GM21717 (cell line): Measurements from ENCODE around the gene DKKL1.
"Not testable (repeated sequence)": the region's sequence is repeated elsewhere in the genome, so short reads cannot be mapped to it uniquely, and the experiment has no call there.

ENCODE experiments used
- ATAC-seq: cut with Tn5 transposase; IDR thresholded peaks from one replicate; pipeline ENCODE4 v1.9.1; 2021; ENCODE audit warnings: mild to moderate bottlenecking, moderate library complexity; ENCODE audit not compliant: unreplicated experiment

DKKL1 gene

GRCh38 chr19:49363268-49364082 lies at the start of gene DKKL1:
Gene DKKL1, plus strand, starts transcription at chr19:49363877. Its CDS starts 122 bp downstream, at chr19:49363999.
- ATAC-seq = peak; percentile 63

GRCh38 chr19:49315111-49315510 lies 48.6 kb upstream of the DKKL1 start:
- ATAC-seq = no peak

- no peak for ATAC-seq
Measured at GRCh38 chr19:49316284-49316683, 47.4 kb upstream of the DKKL1 start.

GRCh38 chr19:49318296-49318695 lies 45.4 kb upstream of the DKKL1 start:
- ATAC-seq = no peak

- ATAC-seq = no peak
Measured at GRCh38 chr19:49324801-49325576, 38.7 kb upstream of the DKKL1 start, which contains the start of gene SLC6A16. Gene SLC6A16, minus strand, starts transcription at chr19:49325191. Its CDS starts 13,844 bp downstream, at chr19:49311347.

GRCh38 chr19:49325756-49326155 lies 37.9 kb upstream of the DKKL1 start:
- not testable (repeated sequence) for ATAC-seq

- ATAC-seq = no peak
Measured at GRCh38 chr19:49326165-49326704, 37.4 kb upstream of the DKKL1 start.

- no peak for ATAC-seq
Measured at GRCh38 chr19:49327878-49328544, 35.7 kb upstream of the DKKL1 start.

GRCh38 chr19:49328741-49329140 lies 34.9 kb upstream of the DKKL1 start:
- no peak for ATAC-seq

GRCh38 chr19:49331187-49331586 lies 32.5 kb upstream of the DKKL1 start:
- ATAC-seq = not testable (repeated sequence)

GRCh38 chr19:49331616-49332055 lies 32.0 kb upstream of the DKKL1 start:
- ATAC-seq = peak; percentile 32

GRCh38 chr19:49332691-49333417 lies 30.8 kb upstream of the DKKL1 start:
- not testable (repeated sequence) for ATAC-seq

GRCh38 chr19:49333418-49333805 lies 30.3 kb upstream of the DKKL1 start:
- ATAC-seq = no peak

GRCh38 chr19:49333811-49334288 lies 29.8 kb upstream of the DKKL1 start:
- peak; percentile 35 for ATAC-seq

- ATAC-seq = no peak
Measured at GRCh38 chr19:49335071-49335783, 28.4 kb upstream of the DKKL1 start, which contains the start of gene CD37. Gene CD37, plus strand, starts transcription at chr19:49335406. Its CDS starts 135 bp downstream, at chr19:49335541.

GRCh38 chr19:49335784-49336481 lies 27.7 kb upstream of the DKKL1 start:
- ATAC-seq = no peak

- ATAC-seq = no peak
Measured at GRCh38 chr19:49336482-49337266, 27.0 kb upstream of the DKKL1 start.
